Esophagus squamous epithelium (tissue), 5 donors: Measurements from ENCODE around the gene RXFP4. TPM values are rescaled to one million over a fixed set of nuclear protein-coding genes. Genes with fewer than 3 reads are reported as not detected.

Experiments used
- DNase-seq: peaks from one replicate; lab custom pipeline; 2025; lab: John Stamatoyannopoulos, UW
- H3K27ac ChIP-seq, 4 donors: fragments of 200-600 bp; sonication (generic); one replicate each; pipeline ENCODE4 v1.5.1; 2016 to 2019; ENCODE audit warnings: mild to moderate bottlenecking in 1 of 4
- H3K27me3 ChIP-seq, 4 donors: fragments of 200-600 bp; sonication (generic); 1 replicate in 3 of 4; 2 replicates in 1 of 4; pipeline versions ENCODE4 v1.5.1 to v1.6.0; 2017 to 2021; ENCODE audit warnings: antibody characterized with exemption in 1 of 4
- H3K36me3 ChIP-seq, 3 donors: fragments of 200-600 bp; sonication (generic); one replicate each; pipeline ENCODE4 v1.5.1; 2016 to 2019
- H3K4me1 ChIP-seq, 3 donors: fragments of 200-600 bp; sonication (generic); one replicate each; pipeline ENCODE4 v1.5.1; 2017 to 2019
- H3K4me3 ChIP-seq, 4 donors: fragments of 200-600 bp; sonication (generic); 1 replicate in 3 of 4; 2 replicates in 1 of 4; pipeline ENCODE4 v1.5.1; 2016 to 2019; ENCODE audit warnings: mild to moderate bottlenecking in 2 of 4, moderate library complexity in 1 of 4
- H3K9me3 ChIP-seq, 3 donors: fragments of 200-600 bp; sonication (generic); one replicate each; pipeline ENCODE4 v1.5.1; 2016 to 2019
- POLR2A ChIP-seq, 4 donors: fragments of 450-650 bp; IDR thresholded peaks; one replicate each; pipeline ENCODE4 v1.6.1; 2017; ENCODE audit warnings: antibody characterized with exemption in 4 of 4, mild to moderate bottlenecking in 4 of 4, moderate library complexity in 3 of 4
- WGBS, 2 donors: methylation state at CpG; one replicate each; pipeline ENCODE4 v1.1.5; 2018; 5-methylcytosine and 5-hydroxymethylcytosine counted together
- intact Hi-C: fragments of 100-400 bp; cut with DNase I; formaldehyde crosslinking; loops from one replicate; pipeline ENCODE4 v1.15.0; 2022
- total RNA-seq, 4 donors: library from RNA; depleted of rRNA; stranded (reverse); fragments of >200 nt; gene quantifications; one replicate each; pipeline ENCODE4 v1.1.0, GENCODE V29; 2016
- TF ChIP-seq, protein P1 (sequence below), 6 experiments: fragments of 450-650 bp in 4 of 6; fragments of 200-600 bp in 2 of 6; sonication (generic) in 2 of 6; IDR thresholded peaks; one replicate each; pipeline ENCODE4 v1.5.1; 2016 to 2019; ENCODE audit warnings: antibody characterized with exemption in 6 of 6, mild to moderate bottlenecking in 4 of 6, moderate library complexity in 4 of 6
- donor health status: DM: yes; HTN: yes; CAD: no.

The RXFP4 gene
- total RNA-seq, 4 donors from 2014 or later: not detected

DNA sequence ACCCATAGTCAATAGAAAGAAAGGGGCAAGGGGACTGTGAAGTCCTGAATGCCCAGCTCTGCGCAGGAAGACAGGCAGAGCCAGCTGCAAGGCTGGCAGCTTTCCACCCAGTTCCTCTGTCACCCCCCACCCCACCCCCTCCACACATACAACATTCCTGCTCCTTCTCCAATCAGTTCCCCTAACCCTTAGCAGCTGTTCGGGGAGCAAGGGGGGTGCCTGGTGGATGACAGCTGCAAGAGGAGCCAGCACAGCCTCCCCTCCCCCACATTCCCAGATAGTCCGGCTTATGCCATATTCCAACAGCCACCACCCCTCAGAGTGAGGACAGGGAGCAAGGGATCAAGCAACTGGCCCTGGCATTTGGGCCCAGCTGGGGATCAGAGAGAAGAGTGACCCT, 27.2 kb downstream of the RXFP4 start:
- DNase-seq: no peak
- intact Hi-C loops: no loop called here
- TF ChIP-seq POLR2A (IDR thresholded peaks at IDR 0.05): no peak
- TF ChIP-seq, protein P1, sequence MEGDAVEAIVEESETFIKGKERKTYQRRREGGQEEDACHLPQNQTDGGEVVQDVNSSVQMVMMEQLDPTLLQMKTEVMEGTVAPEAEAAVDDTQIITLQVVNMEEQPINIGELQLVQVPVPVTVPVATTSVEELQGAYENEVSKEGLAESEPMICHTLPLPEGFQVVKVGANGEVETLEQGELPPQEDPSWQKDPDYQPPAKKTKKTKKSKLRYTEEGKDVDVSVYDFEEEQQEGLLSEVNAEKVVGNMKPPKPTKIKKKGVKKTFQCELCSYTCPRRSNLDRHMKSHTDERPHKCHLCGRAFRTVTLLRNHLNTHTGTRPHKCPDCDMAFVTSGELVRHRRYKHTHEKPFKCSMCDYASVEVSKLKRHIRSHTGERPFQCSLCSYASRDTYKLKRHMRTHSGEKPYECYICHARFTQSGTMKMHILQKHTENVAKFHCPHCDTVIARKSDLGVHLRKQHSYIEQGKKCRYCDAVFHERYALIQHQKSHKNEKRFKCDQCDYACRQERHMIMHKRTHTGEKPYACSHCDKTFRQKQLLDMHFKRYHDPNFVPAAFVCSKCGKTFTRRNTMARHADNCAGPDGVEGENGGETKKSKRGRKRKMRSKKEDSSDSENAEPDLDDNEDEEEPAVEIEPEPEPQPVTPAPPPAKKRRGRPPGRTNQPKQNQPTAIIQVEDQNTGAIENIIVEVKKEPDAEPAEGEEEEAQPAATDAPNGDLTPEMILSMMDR (IDR thresholded peaks at IDR 0.05): no peak
- no peak overlapping the region for H3K4me3 ChIP-seq
- H3K9me3 ChIP-seq: no peaks in the 10 kb centered on the region
- peaks cover 54 to 77% (median 74%) of the 10 kb centered on the region in 3 donors for H3K4me1 ChIP-seq
- WGBS, 2 donors: 44 to 53% methylated on average over 2 to 3 of the region's 3 CpGs
- H3K27me3 ChIP-seq: no peaks in the 10 kb centered on the region
- peaks cover 20 to 64% (median 22%) of the 10 kb centered on the region in 3 donors for H3K36me3 ChIP-seq
- peak overlapping the region; percentile 44 to 98 (median 66) for H3K27ac ChIP-seq

DNA sequence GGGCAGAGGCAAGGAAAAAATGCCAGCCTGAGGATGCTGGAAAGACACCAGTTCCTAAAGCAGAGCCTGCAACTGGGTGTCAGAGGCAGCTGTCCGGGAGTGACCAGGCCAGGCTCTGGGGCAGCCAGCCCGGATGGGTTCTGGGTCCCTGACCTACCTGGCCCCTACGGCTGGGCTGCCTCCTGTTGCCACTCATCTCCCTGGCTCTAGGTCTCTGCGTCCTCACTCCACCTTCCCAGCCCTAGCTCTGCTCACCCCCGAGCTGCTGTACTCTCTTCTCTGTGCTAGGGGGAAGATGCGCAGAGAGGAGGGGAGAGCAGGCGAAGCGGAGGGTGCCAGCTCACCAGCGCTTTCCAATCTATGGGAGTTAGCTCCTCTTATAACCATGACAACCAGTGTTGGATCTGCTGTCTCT, 27.9 kb downstream of the RXFP4 start:
- TF ChIP-seq, protein P1 (IDR thresholded peaks at IDR 0.05): no peak
- no peak for TF ChIP-seq POLR2A (IDR thresholded peaks at IDR 0.05)
- H3K9me3 ChIP-seq: no peaks in the 10 kb centered on the region
- H3K27me3 ChIP-seq: no peaks in the 10 kb centered on the region
- H3K27ac ChIP-seq: peak overlapping the region; percentile 56 to 98 (median 66)
- no peak overlapping the region for H3K4me3 ChIP-seq
- peaks cover 20 to 57% (median 20%) of the 10 kb centered on the region in 3 donors for H3K36me3 ChIP-seq
- DNase-seq: no peak
- peaks cover 59 to 85% (median 81%) of the 10 kb centered on the region in 3 donors for H3K4me1 ChIP-seq
- 75 to 87% methylated on average over 3 of the region's 9 CpGs for WGBS, 2 donors
- intact Hi-C loops: no loop called here

DNA sequence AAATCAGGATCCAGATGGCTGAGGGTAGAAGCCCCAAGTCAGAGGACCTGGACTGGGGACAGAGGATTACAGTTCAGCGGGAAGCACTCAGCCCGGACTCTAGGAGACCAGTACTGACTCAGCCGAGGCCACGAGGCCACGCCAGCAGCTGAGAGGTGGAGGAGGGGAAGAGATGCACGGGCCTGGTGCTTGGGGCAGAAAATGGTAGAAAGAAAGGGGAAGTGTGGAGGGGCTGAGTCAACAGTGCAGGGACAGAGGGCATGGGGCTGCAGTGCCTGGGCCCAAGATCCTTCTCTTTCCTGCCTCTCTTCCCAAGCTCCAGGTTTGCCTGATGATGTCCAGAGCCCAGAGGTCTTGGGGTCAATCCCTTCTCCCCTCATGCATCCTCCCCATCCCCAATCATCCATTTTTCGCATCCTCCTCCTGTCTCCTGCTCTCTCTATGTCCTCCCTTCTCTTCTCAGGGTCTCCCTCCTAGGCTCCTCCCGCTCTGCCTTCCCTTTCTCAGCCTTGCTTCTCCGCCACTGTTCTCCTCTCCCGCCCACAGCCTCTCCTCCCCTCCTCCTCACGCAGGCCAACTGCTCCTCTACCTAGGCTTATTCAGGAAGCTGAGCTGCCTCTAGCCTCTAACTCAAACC, 29.2 kb downstream of the RXFP4 start:
- peaks cover 8 to 44% (median 13%) of the 10 kb centered on the region in 3 donors for H3K36me3 ChIP-seq
- H3K27me3 ChIP-seq: no peaks in the 10 kb centered on the region
- WGBS, 2 donors: 47 to 48% methylated on average over 6 to 11 of the region's 11 CpGs
- peaks cover 72 to 97% (median 94%) of the 10 kb centered on the region in 3 donors for H3K4me1 ChIP-seq
- DNase-seq: no peak
- H3K4me3 ChIP-seq: peak overlapping the region in 1 of 4 donors; percentile 7
- intact Hi-C loops: no loop called here
- TF ChIP-seq, protein P1 (IDR thresholded peaks at IDR 0.05): no peak
- no peak for TF ChIP-seq POLR2A (IDR thresholded peaks at IDR 0.05)
- peak overlapping the region; percentile 56 to 98 (median 66) for H3K27ac ChIP-seq
- no peaks in the 10 kb centered on the region for H3K9me3 ChIP-seq

DNA sequence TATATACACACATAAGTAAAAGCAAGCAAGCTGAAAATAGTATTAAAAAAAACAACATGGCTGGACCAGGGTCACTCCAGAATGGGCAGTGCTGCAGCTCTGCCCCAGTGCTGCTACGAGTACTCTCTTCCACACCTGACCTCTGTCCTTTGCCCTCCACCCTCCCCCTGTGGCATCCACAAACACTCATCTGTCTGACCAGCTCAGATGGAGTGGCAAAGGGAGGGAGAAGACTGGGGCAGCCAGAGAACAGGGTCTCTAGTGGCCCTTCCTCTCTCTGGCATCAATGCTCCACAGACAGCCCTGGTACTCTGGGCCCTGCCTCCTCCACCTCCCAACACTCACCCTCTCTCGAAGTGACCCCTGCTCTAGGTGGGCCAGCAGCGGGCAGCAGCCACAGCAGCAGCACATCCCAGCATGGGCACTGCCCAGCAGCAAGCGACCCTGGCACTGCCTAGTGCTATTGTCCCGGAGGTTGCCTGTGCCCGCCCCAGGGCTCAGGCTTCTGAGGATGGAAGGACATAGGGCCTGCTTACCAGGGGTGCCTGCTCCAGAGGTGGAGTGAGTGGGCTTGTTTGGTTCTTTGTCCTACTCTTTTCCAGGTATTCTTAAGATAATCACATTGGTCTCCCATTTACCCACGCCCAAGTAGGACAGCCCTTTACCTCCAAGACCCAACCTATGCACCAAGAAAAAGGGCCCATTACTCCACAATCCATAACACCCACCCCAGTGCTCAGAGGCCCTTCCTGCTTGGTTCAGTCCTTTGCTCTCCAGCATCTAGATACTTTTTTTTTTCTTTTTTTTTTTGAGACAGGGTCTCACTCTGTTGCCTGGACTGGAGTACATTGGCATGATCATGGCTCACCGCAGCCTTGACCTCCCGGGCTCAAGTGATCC, 30.7 kb downstream of the RXFP4 start:
- peak overlapping the region in 3 of 4 donors; percentile 50 to 98 (median 60) for H3K27ac ChIP-seq
- H3K9me3 ChIP-seq: no peaks in the 10 kb centered on the region
- no peak for TF ChIP-seq POLR2A (IDR thresholded peaks at IDR 0.05)
- TF ChIP-seq, protein P1 (IDR thresholded peaks at IDR 0.05): no peak
- H3K27me3 ChIP-seq: no peaks in the 10 kb centered on the region
- no peak for DNase-seq
- H3K36me3 ChIP-seq: peaks cover 0 to 29% (median 4%) of the 10 kb centered on the region in 3 donors
- H3K4me1 ChIP-seq: peaks cover 76 to 100% (median 96%) of the 10 kb centered on the region in 3 donors
- intact Hi-C loops: no loop called here
- 75 to 89% methylated on average over 6 of the region's 9 CpGs for WGBS, 2 donors
- no peak overlapping the region for H3K4me3 ChIP-seq
